ENCODE results near the gene MYO5A.

DNA sequence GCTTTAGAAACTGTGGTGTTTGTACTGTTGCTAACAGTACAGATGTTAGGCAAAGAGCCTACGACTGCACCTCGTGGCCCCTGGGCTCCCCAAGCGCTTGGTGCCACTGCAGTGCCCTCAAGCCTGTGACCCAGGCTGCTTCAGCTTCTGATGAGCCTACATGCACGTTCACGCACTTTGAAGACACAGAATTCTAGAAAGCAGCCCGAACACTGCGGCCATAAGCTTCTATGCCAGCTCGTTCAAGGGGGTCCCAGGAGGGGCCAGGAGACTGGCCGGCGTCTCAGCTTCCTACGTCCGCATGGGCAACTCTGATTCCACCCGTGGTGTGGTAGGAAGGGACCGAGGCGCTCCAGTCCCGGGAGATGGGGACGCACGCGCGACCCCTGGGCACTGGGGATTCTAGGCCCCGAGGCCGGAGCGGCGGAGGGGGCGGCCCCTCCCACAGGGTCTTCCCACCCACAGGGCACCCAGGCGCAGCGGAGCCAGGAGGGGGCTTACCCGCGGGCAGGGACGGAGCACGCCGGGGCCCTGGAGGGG, 233.7 kb downstream of the MYO5A start:
- TF ChIP-seq CTCF (IDR thresholded peaks at IDR 0.05 in 2 of 3, conservative IDR thresholded peaks at IDR 0.05 in 1 of 3; ENCODE audit: insufficient read depth in 2 of 3, low read depth in 1 of 3, low read length in 3 of 3) = no peak
- no peak for TF ChIP-seq FOXJ3 (CRISPR knock-in tag; IDR thresholded peaks at IDR 0.05)
- TF ChIP-seq SIN3A (IDR thresholded peaks at IDR 0.05; ENCODE audit: borderline replicate concordance in 2 of 2, control insufficient read depth in 1 of 2, low read depth in 2 of 2, low read length in 2 of 2) = no peak
- no peak for TF ChIP-seq ZNF354B (CRISPR knock-in tag; IDR thresholded peaks at IDR 0.05)
- TF ChIP-seq, protein P1, sequence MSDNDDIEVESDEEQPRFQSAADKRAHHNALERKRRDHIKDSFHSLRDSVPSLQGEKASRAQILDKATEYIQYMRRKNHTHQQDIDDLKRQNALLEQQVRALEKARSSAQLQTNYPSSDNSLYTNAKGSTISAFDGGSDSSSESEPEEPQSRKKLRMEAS (CRISPR knock-in tag; IDR thresholded peaks at IDR 0.05) = no peak
- TF ChIP-seq POLR2AphosphoS5 (IDR thresholded peaks at IDR 0.05; ENCODE audit: control insufficient read depth, insufficient read depth, low read depth, low read length) = no peak
- TF ChIP-seq EP300 (IDR thresholded peaks at IDR 0.05; ENCODE audit: low read length) = no peak

All from K562 (cell line).